Dedifferentiated amniotic fluid mesenchymal stem cell (primary cell): ENCODE results near the gene OAS1.

Source experiments
- DNase-seq: peaks from one replicate; pipeline ENCODE4 v3.0.0-alpha.2; 2016; ENCODE audit errors: extremely low spot score

OAS1 gene

GRCh38 chr12:112967306-112967705 lies 60.5 kb downstream of the OAS1 start:
- DNase-seq: no peak

GRCh38 chr12:112967858-112968257 lies 61.1 kb downstream of the OAS1 start:
- no peak for DNase-seq
